HepG2 (cell line): ENCODE results near the gene BPIFA1. TPM values are rescaled to one million over a fixed set of nuclear protein-coding genes. Genes with fewer than 3 reads are reported as not detected.

Experiments used
- ATF7-NPFF ChIP-seq: sonication (generic); formaldehyde crosslinking; IDR thresholded peaks from 2 replicates; pipeline ENCODE4 v1.8.1; 2023; ENCODE audit warnings: mild to moderate bottlenecking, low read depth, missing genetic modification reagents, moderate library complexity
- CBX5 ChIP-seq: sonication (generic); formaldehyde crosslinking; IDR thresholded peaks from 2 replicates; pipeline ENCODE4 v1.4.0; 2020; ENCODE audit warnings: missing genetic modification reagents, borderline replicate concordance
- IRX3 ChIP-seq: sonication (generic); formaldehyde crosslinking; IDR thresholded peaks from 2 replicates; pipeline ENCODE4 v1.8.1; 2023; ENCODE audit warnings: mild to moderate bottlenecking, low read depth, missing genetic modification reagents, borderline replicate concordance
- MAF1 ChIP-seq: sonication (generic); formaldehyde crosslinking; IDR thresholded peaks from 2 replicates; pipeline ENCODE4 v1.5.0; 2020; ENCODE audit warnings: missing genetic modification reagents, borderline replicate concordance
- MZF1 ChIP-seq: sonication (generic); formaldehyde crosslinking; IDR thresholded peaks from 2 replicates; pipeline ENCODE4 v1.8.1; 2023; ENCODE audit warnings: mild to moderate bottlenecking, missing genetic modification reagents, borderline replicate concordance
- NR2F6 ChIP-seq, 2 experiments: IDR thresholded peaks; 2 replicates each; pipeline ENCODE4 v1.6.1; 2016; ENCODE audit warnings: antibody characterized with exemption in 1 of 2, mild to moderate bottlenecking in 1 of 2
- POLR2G ChIP-seq: fragments of 200-400 bp; formaldehyde crosslinking; IDR thresholded peaks from 2 replicates; pipeline ENCODE4 v1.6.1; 2018; ENCODE audit warnings: mild to moderate bottlenecking, low read depth, low read length, moderate library complexity
- SALL1 ChIP-seq: sonication (generic); formaldehyde crosslinking; IDR thresholded peaks from 2 replicates; pipeline ENCODE4 v1.8.0; 2022; ENCODE audit warnings: mild to moderate bottlenecking, missing genetic modification reagents
- TBP ChIP-seq: sonication (generic); formaldehyde crosslinking; IDR thresholded peaks from 2 replicates; pipeline ENCODE4 v1.5.0; 2020; ENCODE audit warnings: missing genetic modification reagents
- ZNF205 ChIP-seq: IDR thresholded peaks from 2 replicates; pipeline ENCODE4 v1.6.1; 2018; ENCODE audit warnings: missing biosample characterization, missing genetic modification reagents
- ZNF292 ChIP-seq: sonication (generic); formaldehyde crosslinking; IDR thresholded peaks from 2 replicates; pipeline ENCODE4 v1.8.1; 2022; ENCODE audit warnings: mild to moderate bottlenecking, low read depth, missing genetic modification reagents, borderline replicate concordance
- ZNF782 ChIP-seq: sonication (generic); formaldehyde crosslinking; IDR thresholded peaks from 2 replicates; pipeline ENCODE4 v1.4.0; 2020; ENCODE audit warnings: missing genetic modification reagents, mild to moderate bottlenecking, borderline replicate concordance
- ZSCAN9 ChIP-seq: IDR thresholded peaks from 2 replicates; pipeline ENCODE4 v1.6.1; 2016; ENCODE audit warnings: borderline replicate concordance
- polyA plus RNA-seq, 8 experiments: library from polyadenylated mRNA; depleted of rRNA in 3 of 8; stranded (reverse) in 7 of 8; unstranded in 1 of 8; fragments of >200 nt; fragmentation: Illumina TruSeq in 4 of 8; extraction: Trizol in 4 of 8; gene quantifications; 2 replicates each; pipeline versions ENCODE4 v1.2.1 to v1.2.3, GENCODE V29; 2011 to 2016; ENCODE audit warnings: low read depth in 4 of 8, missing spikeins in 1 of 8, mixed read lengths in 1 of 8; ENCODE audit not compliant: insufficient read depth in 1 of 8
- total RNA-seq, 5 experiments: library from RNA; depleted of rRNA; stranded (reverse); fragments of >200 nt; fragmentation: Illumina TruSeq; extraction: Trizol; gene quantifications; 2 replicates each; pipeline ENCODE4 v1.2.3, GENCODE V29; 2016; ENCODE audit warnings: low read depth in 1 of 5
- TF ChIP-seq, protein P1 (sequence below): sonication (generic); formaldehyde crosslinking; IDR thresholded peaks from 2 replicates; pipeline ENCODE4 v1.4.0; 2020; ENCODE audit warnings: mild to moderate bottlenecking, missing genetic modification reagents, borderline replicate concordance
- TF ChIP-seq, protein P2 (sequence below): sonication (generic); formaldehyde crosslinking; IDR thresholded peaks from 2 replicates; pipeline ENCODE4 v1.5.1; 2020; ENCODE audit warnings: mild to moderate bottlenecking, missing genetic modification reagents, borderline replicate concordance
- TF ChIP-seq, protein P3 (sequence below): sonication (generic); formaldehyde crosslinking; IDR thresholded peaks from 2 replicates; pipeline ENCODE4 v1.9.0; 2022; ENCODE audit warnings: missing genetic modification reagents, mild to moderate bottlenecking, borderline replicate concordance
- TF ChIP-seq, protein P4 (sequence below): IDR thresholded peaks from 2 replicates; pipeline ENCODE4 v1.6.1; 2016; ENCODE audit warnings: missing compliant biosample characterization, missing genetic modification reagents, borderline replicate concordance

BPIFA1 gene
- total and polyA plus RNA-seq, 2 of the 13 experiments (the other 11 are each of a cell fraction or from before 2014, with no cell fraction given): not detected

DNA sequence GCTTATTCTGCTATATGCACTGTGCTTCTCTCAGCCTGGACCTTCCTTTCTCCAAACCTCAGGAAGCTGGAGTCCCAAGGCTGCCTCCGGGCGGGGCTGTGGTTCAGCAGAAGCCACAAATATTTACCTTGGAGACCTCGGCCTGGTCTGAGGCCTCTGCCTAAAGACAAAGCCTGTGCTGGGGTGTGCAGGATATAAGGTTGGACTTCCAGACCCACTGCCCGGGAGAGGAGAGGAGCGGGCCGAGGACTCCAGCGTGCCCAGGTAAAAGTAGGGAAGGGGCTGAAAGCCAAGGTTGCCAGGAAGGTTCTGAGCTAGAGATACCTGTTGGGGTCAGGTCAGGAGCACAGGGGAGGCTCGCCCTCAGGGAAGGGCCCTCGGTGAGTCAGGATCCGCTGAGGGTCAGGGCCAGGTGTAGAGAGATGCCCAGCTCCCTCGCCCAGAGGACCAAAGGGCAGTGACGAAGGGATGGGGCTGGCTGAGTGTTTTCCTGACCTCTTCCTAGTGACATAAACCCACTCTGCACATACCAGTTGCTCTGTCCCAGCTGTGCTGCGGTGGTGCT, 47.3 kb downstream of the BPIFA1 start, which contains the start of gene BPIFB1 (continued):
- TF ChIP-seq ZNF292 (CRISPR knock-in tag) (no peak; the same call in 1 of the 2 replicates), ZNF205 (CRISPR knock-in tag) (peak; percentile 57; the same call in 1 of the 2 replicates), NR2F6 (IDR thresholded peaks at IDR 0.05) (no peak; the same call in 1 of the 2 replicates), NR2F6 (CRISPR knock-in tag; IDR thresholded peaks at IDR 0.05) (peak; percentile 73), CBX5 (CRISPR knock-in tag) (peak; percentile 64; the same call in 1 of the 2 replicates), ATF7-NPFF (CRISPR knock-in tag) (no peak), ZNF782 (CRISPR knock-in tag) (no peak), ZSCAN9 (CRISPR knock-in tag) (peak; percentile 73), POLR2G (no peak), SALL1 (CRISPR knock-in tag) (peak; percentile 77), IRX3 (CRISPR knock-in tag) (peak; percentile 45; the same call in 1 of the 2 replicates), MZF1 (CRISPR knock-in tag) (0 out of 2 replicates have a peak, but pooled peaks have one; percentile 38), TBP (CRISPR knock-in tag) (no peak), MAF1 (CRISPR knock-in tag) (no peak)
- TF ChIP-seq, protein P1, sequence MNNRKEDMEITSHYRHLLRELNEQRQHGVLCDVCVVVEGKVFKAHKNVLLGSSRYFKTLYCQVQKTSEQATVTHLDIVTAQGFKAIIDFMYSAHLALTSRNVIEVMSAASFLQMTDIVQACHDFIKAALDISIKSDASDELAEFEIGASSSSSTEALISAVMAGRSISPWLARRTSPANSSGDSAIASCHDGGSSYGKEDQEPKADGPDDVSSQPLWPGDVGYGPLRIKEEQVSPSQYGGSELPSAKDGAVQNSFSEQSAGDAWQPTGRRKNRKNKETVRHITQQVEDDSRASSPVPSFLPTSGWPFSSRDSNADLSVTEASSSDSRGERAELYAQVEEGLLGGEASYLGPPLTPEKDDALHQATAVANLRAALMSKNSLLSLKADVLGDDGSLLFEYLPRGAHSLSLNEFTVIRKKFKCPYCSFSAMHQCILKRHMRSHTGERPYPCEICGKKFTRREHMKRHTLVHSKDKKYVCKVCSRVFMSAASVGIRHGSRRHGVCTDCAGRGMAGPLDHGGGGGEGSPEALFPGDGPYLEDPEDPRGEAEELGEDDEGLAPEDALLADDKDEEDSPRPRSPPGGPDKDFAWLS (CRISPR knock-in tag): 0 out of 2 replicates have a peak, but pooled peaks have one; percentile 35
- TF ChIP-seq, protein P2, sequence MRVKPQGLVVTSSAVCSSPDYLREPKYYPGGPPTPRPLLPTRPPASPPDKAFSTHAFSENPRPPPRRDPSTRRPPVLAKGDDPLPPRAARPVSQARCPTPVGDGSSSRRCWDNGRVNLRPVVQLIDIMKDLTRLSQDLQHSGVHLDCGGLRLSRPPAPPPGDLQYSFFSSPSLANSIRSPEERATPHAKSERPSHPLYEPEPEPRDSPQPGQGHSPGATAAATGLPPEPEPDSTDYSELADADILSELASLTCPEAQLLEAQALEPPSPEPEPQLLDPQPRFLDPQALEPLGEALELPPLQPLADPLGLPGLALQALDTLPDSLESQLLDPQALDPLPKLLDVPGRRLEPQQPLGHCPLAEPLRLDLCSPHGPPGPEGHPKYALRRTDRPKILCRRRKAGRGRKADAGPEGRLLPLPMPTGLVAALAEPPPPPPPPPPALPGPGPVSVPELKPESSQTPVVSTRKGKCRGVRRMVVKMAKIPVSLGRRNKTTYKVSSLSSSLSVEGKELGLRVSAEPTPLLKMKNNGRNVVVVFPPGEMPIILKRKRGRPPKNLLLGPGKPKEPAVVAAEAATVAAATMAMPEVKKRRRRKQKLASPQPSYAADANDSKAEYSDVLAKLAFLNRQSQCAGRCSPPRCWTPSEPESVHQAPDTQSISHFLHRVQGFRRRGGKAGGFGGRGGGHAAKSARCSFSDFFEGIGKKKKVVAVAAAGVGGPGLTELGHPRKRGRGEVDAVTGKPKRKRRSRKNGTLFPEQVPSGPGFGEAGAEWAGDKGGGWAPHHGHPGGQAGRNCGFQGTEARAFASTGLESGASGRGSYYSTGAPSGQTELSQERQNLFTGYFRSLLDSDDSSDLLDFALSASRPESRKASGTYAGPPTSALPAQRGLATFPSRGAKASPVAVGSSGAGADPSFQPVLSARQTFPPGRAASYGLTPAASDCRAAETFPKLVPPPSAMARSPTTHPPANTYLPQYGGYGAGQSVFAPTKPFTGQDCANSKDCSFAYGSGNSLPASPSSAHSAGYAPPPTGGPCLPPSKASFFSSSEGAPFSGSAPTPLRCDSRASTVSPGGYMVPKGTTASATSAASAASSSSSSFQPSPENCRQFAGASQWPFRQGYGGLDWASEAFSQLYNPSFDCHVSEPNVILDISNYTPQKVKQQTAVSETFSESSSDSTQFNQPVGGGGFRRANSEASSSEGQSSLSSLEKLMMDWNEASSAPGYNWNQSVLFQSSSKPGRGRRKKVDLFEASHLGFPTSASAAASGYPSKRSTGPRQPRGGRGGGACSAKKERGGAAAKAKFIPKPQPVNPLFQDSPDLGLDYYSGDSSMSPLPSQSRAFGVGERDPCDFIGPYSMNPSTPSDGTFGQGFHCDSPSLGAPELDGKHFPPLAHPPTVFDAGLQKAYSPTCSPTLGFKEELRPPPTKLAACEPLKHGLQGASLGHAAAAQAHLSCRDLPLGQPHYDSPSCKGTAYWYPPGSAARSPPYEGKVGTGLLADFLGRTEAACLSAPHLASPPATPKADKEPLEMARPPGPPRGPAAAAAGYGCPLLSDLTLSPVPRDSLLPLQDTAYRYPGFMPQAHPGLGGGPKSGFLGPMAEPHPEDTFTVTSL (CRISPR knock-in tag): peak; percentile 71; the same call in 1 of the 2 replicates
- TF ChIP-seq, protein P3, sequence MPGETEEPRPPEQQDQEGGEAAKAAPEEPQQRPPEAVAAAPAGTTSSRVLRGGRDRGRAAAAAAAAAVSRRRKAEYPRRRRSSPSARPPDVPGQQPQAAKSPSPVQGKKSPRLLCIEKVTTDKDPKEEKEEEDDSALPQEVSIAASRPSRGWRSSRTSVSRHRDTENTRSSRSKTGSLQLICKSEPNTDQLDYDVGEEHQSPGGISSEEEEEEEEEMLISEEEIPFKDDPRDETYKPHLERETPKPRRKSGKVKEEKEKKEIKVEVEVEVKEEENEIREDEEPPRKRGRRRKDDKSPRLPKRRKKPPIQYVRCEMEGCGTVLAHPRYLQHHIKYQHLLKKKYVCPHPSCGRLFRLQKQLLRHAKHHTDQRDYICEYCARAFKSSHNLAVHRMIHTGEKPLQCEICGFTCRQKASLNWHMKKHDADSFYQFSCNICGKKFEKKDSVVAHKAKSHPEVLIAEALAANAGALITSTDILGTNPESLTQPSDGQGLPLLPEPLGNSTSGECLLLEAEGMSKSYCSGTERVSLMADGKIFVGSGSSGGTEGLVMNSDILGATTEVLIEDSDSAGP (CRISPR knock-in tag): peak; percentile 53; the same call in 1 of the 2 replicates
- TF ChIP-seq, protein P4, sequence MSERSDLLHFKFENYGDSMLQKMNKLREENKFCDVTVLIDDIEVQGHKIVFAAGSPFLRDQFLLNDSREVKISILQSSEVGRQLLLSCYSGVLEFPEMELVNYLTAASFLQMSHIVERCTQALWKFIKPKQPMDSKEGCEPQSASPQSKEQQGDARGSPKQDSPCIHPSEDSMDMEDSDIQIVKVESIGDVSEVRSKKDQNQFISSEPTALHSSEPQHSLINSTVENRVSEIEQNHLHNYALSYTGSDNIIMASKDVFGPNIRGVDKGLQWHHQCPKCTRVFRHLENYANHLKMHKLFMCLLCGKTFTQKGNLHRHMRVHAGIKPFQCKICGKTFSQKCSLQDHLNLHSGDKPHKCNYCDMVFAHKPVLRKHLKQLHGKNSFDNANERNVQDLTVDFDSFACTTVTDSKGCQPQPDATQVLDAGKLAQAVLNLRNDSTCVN (CRISPR knock-in tag): peak; percentile 38; the same call in 1 of the 2 replicates
